Mucosa of descending colon (tissue), 3 donors: ENCODE measurements around the gene CIC. TPM values are rescaled to one million over a fixed set of nuclear protein-coding genes. Genes with fewer than 3 reads are reported as not detected.
A peak's percentile ranks its signal among the peaks of the same experiment; 100 is the strongest.

ENCODE experiments used
- ATAC-seq: fragments of 200-7000 bp; cut with Tn5 transposase; one replicate; pipeline ENCODE4 v1.9.1; 2020; ENCODE audit warnings: mild to moderate bottlenecking, moderate library complexity
- DNase-seq, 3 donors: peaks; one replicate each; pipeline ENCODE4 v3.0.0-alpha.2; 2020
- H3K36me3 ChIP-seq: fragments of 200-600 bp; one replicate; pipeline ENCODE4 v1.8.0; 2021; ENCODE audit warnings: low read depth, mild to moderate bottlenecking
- H3K4me1 ChIP-seq: fragments of 200-600 bp; one replicate; pipeline ENCODE4 v1.8.0; 2021; ENCODE audit warnings: low read depth, mild to moderate bottlenecking
- H3K4me3 ChIP-seq: fragments of 200-600 bp; one replicate; pipeline ENCODE4 v1.8.0; 2021; ENCODE audit warnings: mild to moderate bottlenecking
- H3K9me3 ChIP-seq: fragments of 200-600 bp; one replicate; pipeline ENCODE4 v1.8.0; 2021; ENCODE audit warnings: mild to moderate bottlenecking
- intact Hi-C, 2 donors: fragments of 100-400 bp; cut with DNase I in 1 of 2; cut with micrococcal nuclease in 1 of 2; formaldehyde crosslinking; loops; one replicate each; pipeline versions ENCODE4 v1.11.0 to v1.11.1; 2022; cut with DNase I, micrococcal nuclease
- total RNA-seq, 3 donors: library from RNA; stranded (reverse); fragmentation: NEBNext Ultra II Directional in 2 of 3; extraction: Animal tissue kit (Norgen Biotek cat#: 25700) in 2 of 3; gene quantifications; one replicate each; pipeline versions ENCODE4 v1.2.1 to v1.2.4, GENCODE V29; 2021 to 2023
- TF ChIP-seq, protein P1 (sequence below): fragments of 200-600 bp; IDR thresholded peaks from one replicate; pipeline ENCODE4 v1.8.0; 2022; ENCODE audit warnings: antibody characterized with exemption, mild to moderate bottlenecking
- donor health status: DM: no; HTN: no; CAD: no; lungs with moderate emphysema.
- donor health status: DM: no; HTN: no; CAD: no.
- donor health status: DM: no; HTN: yes; CAD: no.

CIC gene
- total RNA-seq, 3 donors from 2014 or later = 47.3 to 78.0 (median 50.0) TPM

DNA sequence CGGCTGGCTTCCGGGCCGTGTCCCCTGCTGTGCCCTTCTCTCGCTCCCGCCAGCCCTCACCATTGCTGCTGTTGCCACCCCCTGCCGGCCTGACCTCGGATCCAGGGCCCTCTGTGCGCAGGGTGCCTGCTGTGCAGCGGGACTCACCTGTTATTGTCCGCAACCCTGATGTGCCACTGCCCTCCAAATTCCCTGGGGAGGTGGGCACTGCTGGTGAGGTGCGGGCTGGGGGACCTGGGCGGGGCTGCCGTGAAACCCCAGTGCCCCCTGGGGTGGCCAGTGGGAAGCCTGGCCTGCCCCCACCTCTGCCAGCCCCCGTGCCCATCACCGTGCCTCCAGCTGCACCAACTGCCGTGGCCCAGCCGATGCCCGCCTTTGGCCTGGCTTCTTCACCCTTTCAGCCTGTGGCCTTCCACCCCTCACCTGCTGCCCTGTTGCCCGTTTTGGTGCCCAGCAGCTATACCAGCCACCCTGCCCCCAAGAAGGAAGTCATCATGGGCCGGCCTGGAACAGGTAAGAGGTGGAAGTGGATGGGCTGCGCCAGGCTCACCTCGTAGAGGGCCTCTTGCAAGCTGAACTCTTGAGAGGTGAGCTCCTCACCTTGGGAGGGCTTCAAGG lies 5.1 kb downstream of the CIC start:
- intact Hi-C loops = no loop called here
- peak in 1 of 3 donors; percentile 28 for DNase-seq
- Histone ChIP-seq H3K36me3 (no peaks in the 10 kb centered on the region), H3K9me3 (no peaks in the 10 kb centered on the region), H3K4me1 (peaks cover 30% of the 10 kb centered on the region), H3K4me3 (no peak overlapping the region)
- TF ChIP-seq, protein P1, sequence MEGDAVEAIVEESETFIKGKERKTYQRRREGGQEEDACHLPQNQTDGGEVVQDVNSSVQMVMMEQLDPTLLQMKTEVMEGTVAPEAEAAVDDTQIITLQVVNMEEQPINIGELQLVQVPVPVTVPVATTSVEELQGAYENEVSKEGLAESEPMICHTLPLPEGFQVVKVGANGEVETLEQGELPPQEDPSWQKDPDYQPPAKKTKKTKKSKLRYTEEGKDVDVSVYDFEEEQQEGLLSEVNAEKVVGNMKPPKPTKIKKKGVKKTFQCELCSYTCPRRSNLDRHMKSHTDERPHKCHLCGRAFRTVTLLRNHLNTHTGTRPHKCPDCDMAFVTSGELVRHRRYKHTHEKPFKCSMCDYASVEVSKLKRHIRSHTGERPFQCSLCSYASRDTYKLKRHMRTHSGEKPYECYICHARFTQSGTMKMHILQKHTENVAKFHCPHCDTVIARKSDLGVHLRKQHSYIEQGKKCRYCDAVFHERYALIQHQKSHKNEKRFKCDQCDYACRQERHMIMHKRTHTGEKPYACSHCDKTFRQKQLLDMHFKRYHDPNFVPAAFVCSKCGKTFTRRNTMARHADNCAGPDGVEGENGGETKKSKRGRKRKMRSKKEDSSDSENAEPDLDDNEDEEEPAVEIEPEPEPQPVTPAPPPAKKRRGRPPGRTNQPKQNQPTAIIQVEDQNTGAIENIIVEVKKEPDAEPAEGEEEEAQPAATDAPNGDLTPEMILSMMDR = no peak
- ATAC-seq = no peak

DNA sequence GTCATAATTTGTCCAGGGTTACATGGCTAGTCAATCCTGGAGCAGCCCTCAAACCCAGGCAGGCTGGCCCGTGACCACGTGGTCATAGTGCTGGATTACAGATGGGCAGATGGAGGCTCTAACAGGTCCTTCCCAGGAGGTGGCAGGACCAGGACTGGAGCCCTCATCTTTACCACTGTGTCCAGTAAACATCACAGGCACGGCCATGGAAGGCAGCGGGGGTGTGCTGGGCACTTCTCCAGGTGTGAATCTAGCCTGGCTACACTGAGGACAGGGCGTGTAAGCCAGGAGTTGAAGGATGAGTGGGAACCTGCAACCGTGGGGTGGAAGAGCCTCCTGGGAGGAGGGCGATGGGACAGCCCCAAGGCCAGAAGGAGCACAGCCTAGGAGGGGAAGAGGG lies 6.1 kb downstream of the CIC start:
- no peaks in the 10 kb centered on the region for H3K36me3 ChIP-seq
- no peak for DNase-seq
- intact Hi-C loops = no loop called here
- peaks cover 34% of the 10 kb centered on the region for H3K4me1 ChIP-seq
- ATAC-seq = no peak
- H3K4me3 ChIP-seq = no peak overlapping the region
- no peaks in the 10 kb centered on the region for H3K9me3 ChIP-seq
- TF ChIP-seq, protein P1 = no peak

DNA sequence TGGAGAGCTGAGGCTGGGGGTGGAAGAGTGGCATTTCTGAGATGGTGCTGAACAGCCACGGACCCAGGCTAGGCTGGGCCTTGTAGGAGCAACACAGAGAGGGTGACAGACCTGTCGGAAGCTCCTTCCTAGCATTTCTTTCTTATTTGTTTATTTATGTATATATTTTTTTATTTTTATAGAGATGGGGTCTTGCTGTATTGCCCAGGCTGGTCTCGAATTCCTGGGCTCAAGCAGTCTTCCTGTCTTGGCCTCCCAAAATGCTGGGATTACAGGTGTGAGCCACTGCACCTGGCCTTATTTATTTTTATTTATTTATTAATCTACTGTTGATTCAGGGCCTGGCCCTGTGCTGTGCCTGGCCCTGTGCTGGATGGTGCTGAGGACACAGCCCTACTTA lies 6.5 kb downstream of the CIC start:
- Histone ChIP-seq H3K4me3 (no peak overlapping the region), H3K36me3 (no peaks in the 10 kb centered on the region), H3K9me3 (no peaks in the 10 kb centered on the region), H3K4me1 (peaks cover 32% of the 10 kb centered on the region)
- DNase-seq (no peak), ATAC-seq (no peak)
- TF ChIP-seq, protein P1 = no peak
- intact Hi-C loops = no loop called here

DNA sequence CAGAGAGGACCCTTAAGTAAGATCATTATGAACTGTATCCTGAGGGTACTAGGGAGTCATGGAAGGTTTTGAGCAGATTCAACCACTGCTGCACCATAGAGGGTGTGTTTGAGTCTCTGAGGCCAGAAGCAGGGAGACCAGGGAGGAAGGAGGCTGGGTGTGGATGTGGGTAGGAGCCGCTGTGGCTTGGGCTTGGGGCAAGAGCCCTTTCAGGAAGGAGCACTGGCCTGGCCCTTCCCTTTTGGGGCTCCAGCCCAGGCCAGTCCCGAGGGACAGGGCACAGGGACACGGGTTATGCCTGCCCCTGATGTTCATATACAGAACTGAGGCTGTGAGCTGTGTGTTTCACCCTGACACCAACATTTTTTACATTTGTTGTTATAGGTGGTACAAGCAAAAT lies 7.2 kb downstream of the CIC start:
- TF ChIP-seq, protein P1 = no peak
- ATAC-seq (no peak), DNase-seq (no peak)
- H3K4me1 ChIP-seq = peaks cover 29% of the 10 kb centered on the region
- no peaks in the 10 kb centered on the region for H3K36me3 ChIP-seq
- H3K9me3 ChIP-seq = no peaks in the 10 kb centered on the region
- intact Hi-C loops = no loop called here
- no peak overlapping the region for H3K4me3 ChIP-seq

DNA sequence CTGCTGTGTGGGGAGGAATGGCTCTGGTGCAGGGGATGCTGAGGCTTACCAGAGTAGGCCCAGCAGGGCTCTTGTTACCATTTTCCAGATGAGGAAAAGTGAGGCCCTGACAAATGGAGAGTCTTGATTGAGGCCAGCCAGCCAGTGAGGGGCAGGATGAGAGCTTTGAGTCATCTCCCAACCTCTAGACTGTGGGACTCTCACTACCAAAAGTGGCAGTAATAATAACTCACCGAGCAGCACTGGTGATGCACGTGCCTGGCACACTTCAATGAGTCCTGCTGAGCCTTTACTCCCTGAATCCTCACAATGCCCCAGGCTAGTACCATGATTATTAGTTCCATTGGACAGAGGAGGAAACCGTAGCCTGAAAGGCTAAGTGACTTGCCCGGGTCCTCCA lies 7.8 kb downstream of the CIC start:
- Histone ChIP-seq H3K36me3 (no peaks in the 10 kb centered on the region), H3K9me3 (no peaks in the 10 kb centered on the region), H3K4me3 (no peak overlapping the region), H3K4me1 (peaks cover 32% of the 10 kb centered on the region)
- TF ChIP-seq, protein P1 = no peak
- intact Hi-C loops = no loop called here
- ATAC-seq = no peak
- DNase-seq = no peak
